NB4 (cell line): ENCODE data around the gene IL6.
A peak's percentile ranks its signal among the peaks of the same experiment; 100 is the strongest.

Source experiments
- DNase-seq: peaks from one replicate; pipeline ENCODE4 v3.0.0; 2010; ENCODE audit warnings: low read depth
- H3K4me3 ChIP-seq: one replicate; pipeline ENCODE4 v1.5.1; 2011; ENCODE audit warnings: mild to moderate bottlenecking, low read depth, low read length, moderate library complexity
- MYC ChIP-seq: IDR thresholded peaks from 2 replicates; pipeline ENCODE4 v1.6.1; 2011; ENCODE audit warnings: low read depth, low read length
- POLR2A ChIP-seq: IDR thresholded peaks from 2 replicates; pipeline ENCODE4 v1.6.1; 2011; ENCODE audit warnings: mild to moderate bottlenecking; ENCODE audit not compliant: insufficient read length; ENCODE audit errors: extremely low read depth
- TF ChIP-seq, protein P1 (sequence below): IDR thresholded peaks from 2 replicates; pipeline ENCODE4 v1.6.1; 2011; ENCODE audit warnings: low read depth, low read length
- TF ChIP-seq, protein P2 (sequence below): IDR thresholded peaks from one replicate; pipeline ENCODE4 v1.5.1; 2012; ENCODE audit warnings: low read depth, low read length

Gene IL6

GRCh38 chr7:22728401-22729029 is 1.5 kb downstream of the IL6 start:
- peak; percentile 59 for DNase-seq
- no peak overlapping the region for H3K4me3 ChIP-seq
- TF ChIP-seq, protein P1, sequence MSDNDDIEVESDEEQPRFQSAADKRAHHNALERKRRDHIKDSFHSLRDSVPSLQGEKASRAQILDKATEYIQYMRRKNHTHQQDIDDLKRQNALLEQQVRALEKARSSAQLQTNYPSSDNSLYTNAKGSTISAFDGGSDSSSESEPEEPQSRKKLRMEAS, result no peak
- TF ChIP-seq POLR2A (no peak), MYC (no peak)
- TF ChIP-seq, protein P2, sequence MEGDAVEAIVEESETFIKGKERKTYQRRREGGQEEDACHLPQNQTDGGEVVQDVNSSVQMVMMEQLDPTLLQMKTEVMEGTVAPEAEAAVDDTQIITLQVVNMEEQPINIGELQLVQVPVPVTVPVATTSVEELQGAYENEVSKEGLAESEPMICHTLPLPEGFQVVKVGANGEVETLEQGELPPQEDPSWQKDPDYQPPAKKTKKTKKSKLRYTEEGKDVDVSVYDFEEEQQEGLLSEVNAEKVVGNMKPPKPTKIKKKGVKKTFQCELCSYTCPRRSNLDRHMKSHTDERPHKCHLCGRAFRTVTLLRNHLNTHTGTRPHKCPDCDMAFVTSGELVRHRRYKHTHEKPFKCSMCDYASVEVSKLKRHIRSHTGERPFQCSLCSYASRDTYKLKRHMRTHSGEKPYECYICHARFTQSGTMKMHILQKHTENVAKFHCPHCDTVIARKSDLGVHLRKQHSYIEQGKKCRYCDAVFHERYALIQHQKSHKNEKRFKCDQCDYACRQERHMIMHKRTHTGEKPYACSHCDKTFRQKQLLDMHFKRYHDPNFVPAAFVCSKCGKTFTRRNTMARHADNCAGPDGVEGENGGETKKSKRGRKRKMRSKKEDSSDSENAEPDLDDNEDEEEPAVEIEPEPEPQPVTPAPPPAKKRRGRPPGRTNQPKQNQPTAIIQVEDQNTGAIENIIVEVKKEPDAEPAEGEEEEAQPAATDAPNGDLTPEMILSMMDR, result peak; percentile 81

GRCh38 chr7:22729180-22729825 is 2.3 kb downstream of the IL6 start:
- no peak for DNase-seq
- no peak overlapping the region for H3K4me3 ChIP-seq
- TF ChIP-seq, protein P1, result no peak
- no peak for TF ChIP-seq POLR2A
- TF ChIP-seq MYC, result no peak
- TF ChIP-seq, protein P2, result no peak

DNA sequence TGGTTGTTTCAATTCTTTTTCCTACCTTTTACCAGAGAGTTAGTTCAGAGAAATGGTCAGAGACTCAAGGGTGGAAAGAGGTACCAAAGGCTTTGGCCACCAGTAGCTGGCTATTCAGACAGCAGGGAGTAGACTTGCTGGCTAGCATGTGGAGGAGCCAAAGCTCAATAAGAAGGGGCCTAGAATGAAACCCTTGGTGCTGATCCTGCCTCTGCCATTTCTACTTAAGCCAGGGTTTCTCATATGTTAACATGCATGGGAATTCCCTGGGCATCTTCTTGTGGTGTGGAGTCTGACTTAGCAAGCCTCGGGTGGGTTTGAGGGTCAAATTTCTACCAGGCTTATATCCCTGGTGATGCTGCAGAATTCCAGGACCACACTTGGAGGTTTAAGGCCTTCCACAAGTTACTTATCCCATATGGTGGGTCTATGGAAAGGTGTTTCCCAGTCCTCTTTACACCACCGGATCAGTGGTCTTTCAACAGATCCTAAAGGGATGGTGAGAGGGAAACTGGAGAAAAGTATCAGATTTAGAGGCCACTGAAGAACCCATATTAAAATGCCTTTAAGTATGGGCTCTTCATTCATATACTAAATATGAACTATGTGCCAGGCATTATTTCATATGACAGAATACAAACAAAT is 3.2 kb downstream of the IL6 start:
- TF ChIP-seq MYC, result no peak
- TF ChIP-seq, protein P2, result no peak
- no peak for TF ChIP-seq POLR2A
- TF ChIP-seq, protein P1, result no peak
- no peak for DNase-seq
- H3K4me3 ChIP-seq, result no peak overlapping the region

DNA sequence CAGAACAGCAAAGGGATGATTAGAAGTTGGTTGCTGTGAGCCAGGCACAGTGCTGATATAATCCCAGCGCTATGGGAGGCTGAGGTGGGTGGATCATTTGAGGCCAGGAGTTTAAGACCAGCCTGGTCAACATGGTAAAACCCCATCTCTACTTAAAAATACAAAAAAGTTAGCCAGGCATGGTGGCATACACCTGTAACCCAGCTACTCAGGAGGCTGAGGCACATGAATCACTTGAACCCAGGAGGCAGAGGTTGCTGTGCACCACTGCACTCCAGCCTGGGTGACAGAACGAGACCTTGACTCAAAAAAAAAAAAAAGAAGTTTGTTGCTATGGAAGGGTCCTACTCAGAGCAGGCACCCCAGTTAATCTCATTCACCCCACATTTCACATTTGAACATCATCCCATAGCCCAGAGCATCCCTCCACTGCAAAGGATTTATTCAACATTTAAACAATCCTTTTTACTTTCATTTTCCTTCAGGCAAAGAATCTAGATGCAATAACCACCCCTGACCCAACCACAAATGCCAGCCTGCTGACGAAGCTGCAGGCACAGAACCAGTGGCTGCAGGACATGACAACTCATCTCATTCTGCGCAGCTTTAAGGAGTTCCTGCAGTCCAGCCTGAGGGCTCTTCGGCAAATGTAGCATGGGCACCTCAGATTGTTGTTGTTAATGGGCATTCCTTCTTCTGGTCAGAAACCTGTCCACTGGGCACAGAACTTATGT is 4.1 kb downstream of the IL6 start:
- DNase-seq, result peak; percentile 52
- no peak overlapping the region for H3K4me3 ChIP-seq
- TF ChIP-seq, protein P2, result no peak
- TF ChIP-seq, protein P1, result no peak
- TF ChIP-seq POLR2A (no peak), MYC (no peak)

DNA sequence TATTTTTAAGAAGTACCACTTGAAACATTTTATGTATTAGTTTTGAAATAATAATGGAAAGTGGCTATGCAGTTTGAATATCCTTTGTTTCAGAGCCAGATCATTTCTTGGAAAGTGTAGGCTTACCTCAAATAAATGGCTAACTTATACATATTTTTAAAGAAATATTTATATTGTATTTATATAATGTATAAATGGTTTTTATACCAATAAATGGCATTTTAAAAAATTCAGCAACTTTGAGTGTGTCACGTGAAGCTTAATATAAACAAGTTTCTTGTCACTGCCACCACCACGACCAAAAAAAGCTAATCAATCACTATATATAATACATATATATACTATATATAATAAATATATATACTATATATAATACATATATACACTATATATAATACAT is 4.8 kb downstream of the IL6 start:
- no peak overlapping the region for H3K4me3 ChIP-seq
- DNase-seq, result no peak
- TF ChIP-seq MYC (no peak), POLR2A (no peak)
- TF ChIP-seq, protein P1, result no peak
- TF ChIP-seq, protein P2, result no peak
